GM21515 (cell line): ENCODE data around the gene CAMK2B.
"Not testable (repeated sequence)": the region's sequence is repeated elsewhere in the genome, so short reads cannot be mapped to it uniquely, and the experiment has no call there.

ENCODE experiments used
- ATAC-seq: cut with Tn5 transposase; IDR thresholded peaks from one replicate; pipeline ENCODE4 v1.9.1; 2021; ENCODE audit not compliant: unreplicated experiment

CAMK2B gene

DNA sequence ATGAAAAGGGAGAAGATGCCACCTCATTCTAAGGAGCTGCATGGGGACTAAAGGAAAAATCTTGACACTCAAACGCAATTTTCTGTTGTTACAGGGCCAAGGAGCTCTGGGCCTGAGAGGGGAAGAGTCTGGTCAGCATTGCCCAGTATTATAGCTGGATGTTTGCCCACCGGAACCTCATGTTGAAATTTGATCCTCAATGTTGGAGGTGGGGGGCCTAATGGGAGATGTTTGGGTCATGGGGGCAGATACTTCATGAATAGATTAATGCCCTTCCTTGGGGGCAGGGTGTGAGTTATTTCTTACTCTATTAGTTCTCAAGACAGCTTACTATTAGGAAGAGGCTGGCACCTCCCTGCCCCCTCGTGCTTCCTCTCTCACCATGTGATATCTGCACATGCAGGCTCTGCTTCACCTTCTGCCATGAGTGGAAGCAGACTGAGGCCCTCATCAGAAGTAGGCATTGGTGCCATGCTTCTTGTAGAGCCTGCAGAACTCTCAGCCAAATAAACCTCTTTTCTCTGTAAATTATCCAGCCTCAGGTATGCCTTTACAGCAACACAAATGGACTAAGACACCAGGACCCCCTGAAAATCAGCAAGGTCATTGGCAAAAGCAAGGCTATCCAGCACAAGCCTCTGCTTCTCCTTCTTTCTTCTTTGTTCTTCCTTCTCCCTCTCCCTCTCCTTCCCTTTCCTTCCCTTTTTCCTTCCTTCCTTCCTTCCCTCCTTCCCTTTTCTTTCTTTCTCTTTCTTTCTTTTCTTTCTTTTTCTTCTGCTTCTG lies 151.3 kb downstream of the CAMK2B start:
- ATAC-seq = no peak

DNA sequence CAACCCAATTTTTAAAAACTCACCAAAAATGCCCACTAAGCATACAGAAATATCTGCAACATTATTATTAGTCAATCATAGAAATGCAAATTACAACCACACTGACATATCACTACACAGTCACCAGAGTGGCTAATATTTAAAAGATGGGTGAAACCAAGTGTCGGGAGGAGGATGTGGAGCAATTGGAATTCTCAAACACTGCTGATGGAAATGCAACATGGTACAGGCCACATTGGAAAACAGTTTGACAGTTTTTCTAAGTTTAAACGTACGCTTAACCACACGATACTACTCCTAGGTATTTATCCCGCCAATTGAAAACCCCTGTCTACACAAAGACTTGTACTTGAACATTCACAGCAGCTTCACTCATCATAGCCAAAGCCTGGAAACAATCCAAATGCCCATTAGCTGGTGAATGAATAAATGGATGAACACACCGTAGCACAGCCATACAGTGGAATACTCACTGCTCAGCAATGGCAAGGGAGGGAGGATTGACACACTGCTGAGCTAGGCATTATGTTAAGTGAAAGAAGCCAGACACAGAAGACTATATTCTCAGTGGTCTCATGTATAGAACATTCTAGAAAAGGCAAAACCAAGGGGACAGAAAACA lies 152.5 kb downstream of the CAMK2B start:
- ATAC-seq = no peak

DNA sequence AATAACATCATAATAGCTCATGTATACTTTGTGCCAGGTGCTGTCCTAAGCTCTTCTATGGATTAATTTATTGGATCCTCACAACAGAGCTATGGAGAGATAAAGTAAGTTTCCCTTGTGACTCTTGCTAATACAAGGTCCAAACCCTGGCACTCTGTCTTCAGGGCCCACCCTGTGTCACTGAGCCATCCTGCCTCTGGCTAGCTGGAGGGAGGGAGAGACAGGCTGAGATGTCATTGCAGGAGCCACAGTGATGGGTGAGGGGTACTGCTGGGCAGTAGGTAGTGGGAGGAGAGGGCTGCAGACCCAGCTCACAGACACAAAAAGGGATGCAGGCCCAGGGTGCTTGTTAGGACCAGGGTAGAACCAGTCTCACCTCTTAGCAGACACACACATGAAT lies 153.0 kb downstream of the CAMK2B start:
- no peak for ATAC-seq

DNA sequence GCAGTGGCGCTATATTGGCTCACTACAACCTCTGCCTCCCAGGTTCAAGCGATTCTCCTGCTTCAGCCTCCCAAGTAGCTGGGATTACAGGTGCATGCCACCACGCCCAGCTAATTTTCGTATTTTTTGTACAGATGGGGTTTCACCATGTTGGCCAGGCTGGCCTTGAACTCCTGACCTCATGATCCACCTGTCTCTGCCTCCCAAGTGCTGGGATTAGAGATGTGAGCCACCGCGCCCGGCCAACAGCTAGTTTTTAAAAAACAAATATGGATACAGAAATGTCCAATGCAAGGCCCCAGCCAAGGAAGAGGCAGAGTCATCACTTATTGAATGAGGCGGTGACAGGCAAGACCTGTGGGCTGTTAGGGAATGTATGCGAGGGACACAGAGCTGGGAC lies 153.5 kb downstream of the CAMK2B start:
- not testable (repeated sequence) for ATAC-seq

DNA sequence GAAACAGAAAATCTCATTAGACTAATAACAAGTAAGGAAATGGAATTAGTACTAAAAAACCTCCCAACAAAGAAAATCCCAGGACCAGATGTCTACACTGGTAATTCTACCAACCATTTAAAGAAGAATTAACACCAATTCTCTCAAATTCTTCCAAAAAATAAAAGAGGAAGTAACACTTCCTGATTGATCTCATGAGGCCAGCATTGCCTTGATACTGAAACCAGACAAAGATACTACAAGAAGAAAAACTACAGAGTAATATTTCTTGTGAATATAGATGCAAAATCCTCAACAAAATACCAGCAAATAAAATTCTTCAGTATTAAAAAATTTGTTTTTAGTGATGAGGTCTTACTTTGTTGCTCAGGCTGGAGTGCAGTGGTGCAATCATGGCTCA lies 157.5 kb downstream of the CAMK2B start:
- no peak for ATAC-seq
